GM10248 (cell line): ENCODE measurements around the gene LRRC19.

ENCODE experiments used
- CTCF ChIA-PET: fragments of 300-600 bp; sonication (Branson Sonifier 250); formaldehyde crosslinking; extraction: SDS; loops from one replicate; lab custom pipeline; 2021; ENCODE audit warnings: antibody characterized with exemption; lab: Yijun Ruan, JAX
- POLR2A ChIA-PET: fragments of 350-650 bp; sonication (Branson Sonifier 250); formaldehyde crosslinking; extraction: SDS; loops from one replicate; lab custom pipeline; 2020; ENCODE audit warnings: antibody characterized with exemption; lab: Yijun Ruan, JAX
- DNase-seq: peaks from one replicate; pipeline ENCODE4 v3.0.0; 2012; ENCODE audit errors: extremely low spot score
- TF ChIP-seq, protein P1 (sequence below): IDR thresholded peaks from 2 replicates; pipeline ENCODE4 v1.5.1; 2012; ENCODE audit warnings: mild to moderate bottlenecking, low read depth; ENCODE audit errors: extremely low read depth, missing control alignments, control extremely low read depth

Gene LRRC19

GRCh38 chr9:26945591-26945990 lies 59.9 kb downstream of the LRRC19 start:
- ChIA-PET POLR2A (no interaction called here), CTCF (interaction anchor here (1.2 kb wide), 1 partner anchor 47 kb away, joined by 4 read pairs; no protein-coding TSS in a partner anchor)
- TF ChIP-seq, protein P1, sequence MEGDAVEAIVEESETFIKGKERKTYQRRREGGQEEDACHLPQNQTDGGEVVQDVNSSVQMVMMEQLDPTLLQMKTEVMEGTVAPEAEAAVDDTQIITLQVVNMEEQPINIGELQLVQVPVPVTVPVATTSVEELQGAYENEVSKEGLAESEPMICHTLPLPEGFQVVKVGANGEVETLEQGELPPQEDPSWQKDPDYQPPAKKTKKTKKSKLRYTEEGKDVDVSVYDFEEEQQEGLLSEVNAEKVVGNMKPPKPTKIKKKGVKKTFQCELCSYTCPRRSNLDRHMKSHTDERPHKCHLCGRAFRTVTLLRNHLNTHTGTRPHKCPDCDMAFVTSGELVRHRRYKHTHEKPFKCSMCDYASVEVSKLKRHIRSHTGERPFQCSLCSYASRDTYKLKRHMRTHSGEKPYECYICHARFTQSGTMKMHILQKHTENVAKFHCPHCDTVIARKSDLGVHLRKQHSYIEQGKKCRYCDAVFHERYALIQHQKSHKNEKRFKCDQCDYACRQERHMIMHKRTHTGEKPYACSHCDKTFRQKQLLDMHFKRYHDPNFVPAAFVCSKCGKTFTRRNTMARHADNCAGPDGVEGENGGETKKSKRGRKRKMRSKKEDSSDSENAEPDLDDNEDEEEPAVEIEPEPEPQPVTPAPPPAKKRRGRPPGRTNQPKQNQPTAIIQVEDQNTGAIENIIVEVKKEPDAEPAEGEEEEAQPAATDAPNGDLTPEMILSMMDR, result no peak
- no peak for DNase-seq
